Erythroblast (primary cell): ENCODE data around the gene MFAP4.

ENCODE experiments used
- GATA1 ChIP-seq: IDR thresholded peaks from 2 replicates; pipeline ENCODE4 v1.6.1; 2011; ENCODE audit warnings: low read depth, mild to moderate bottlenecking, control low read depth, low read length, moderate library complexity
- POLR2A ChIP-seq: IDR thresholded peaks from 2 replicates; pipeline ENCODE4 v1.6.1; 2011; ENCODE audit warnings: mild to moderate bottlenecking, low read length

DNA sequence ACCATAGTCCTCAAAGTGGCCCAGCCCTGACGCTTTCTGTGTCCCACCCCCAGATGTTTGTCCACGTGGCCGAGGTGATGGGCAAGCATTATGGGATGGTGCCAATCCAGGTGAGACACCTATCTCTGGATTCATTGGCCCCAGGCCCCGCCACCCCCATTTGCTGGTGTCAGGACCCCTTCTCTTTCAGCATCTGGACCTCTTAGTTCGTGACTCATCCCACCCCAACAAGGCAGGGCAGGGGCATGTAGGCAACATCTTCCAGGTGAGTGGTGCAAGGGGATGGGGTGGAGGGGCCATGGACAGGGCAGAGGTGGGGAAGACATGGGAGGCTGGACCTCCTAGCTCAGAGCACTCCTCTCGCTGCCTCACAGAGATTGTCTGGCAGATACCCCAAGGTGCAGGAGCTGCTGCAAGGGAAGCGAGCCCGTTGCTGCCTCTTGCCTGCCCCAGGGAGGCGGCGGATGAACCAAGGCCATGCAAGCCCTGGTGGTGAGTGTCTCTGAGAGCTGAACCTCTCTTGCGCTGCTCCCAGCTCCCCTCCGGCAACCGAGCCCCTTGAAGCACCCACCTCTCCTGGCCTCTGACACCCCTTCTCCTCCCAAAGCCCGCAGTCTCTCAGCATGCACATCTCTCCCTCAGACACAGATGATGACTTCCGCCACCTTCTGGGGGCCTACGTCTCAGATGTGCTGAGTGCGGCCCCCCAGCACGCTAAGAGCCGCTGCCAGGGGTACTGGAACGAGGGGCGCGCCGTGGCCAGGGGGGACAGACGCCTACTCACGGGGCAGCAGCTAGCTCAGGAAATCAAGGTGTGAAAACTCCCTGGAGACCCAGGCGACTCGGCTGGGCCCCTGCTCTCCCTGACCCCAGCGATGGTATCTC, 27.6 kb upstream of the MFAP4 start:
- no peak for TF ChIP-seq POLR2A
- TF ChIP-seq GATA1 = no peak
